OCI-LY7 (cell line): ENCODE data around the gene FAM120B. TPM values are rescaled to one million over a fixed set of nuclear protein-coding genes. Genes with fewer than 3 reads are reported as not detected.

Source experiments
- BruUV-seq: library from RNA; stranded (reverse); fragments of 400-500 nt; replicated peaks from 2 replicates; lab custom pipeline; 2021; lab: Mats Ljungman, UMichigan
- CTCF ChIA-PET: fragments of 300-600 bp; sonication (Branson Sonifier 250); formaldehyde crosslinking; loops from one replicate; lab custom pipeline; 2022; ENCODE audit warnings: antibody characterized with exemption; ENCODE audit not compliant: unreplicated experiment; lab: Charles Lee
- POLR2A ChIA-PET: fragments of 300-600 bp; sonication (Branson Sonifier 250); formaldehyde crosslinking; loops from one replicate; lab custom pipeline; 2022; ENCODE audit warnings: antibody characterized with exemption; lab: Charles Lee
- DNase-seq: peaks from one replicate; pipeline ENCODE4 v3.0.0-alpha.2; 2015; ENCODE audit warnings: low spot score
- H2AFZ ChIP-seq: fragments of 200-600 bp; sonication (generic), shearing (Covaris generic); 2 replicates; pipeline ENCODE4 v1.6.1; 2014; ENCODE audit warnings: mild to moderate bottlenecking, antibody characterized with exemption, low read length, moderate library complexity
- H3K27ac ChIP-seq: fragments of 200-600 bp; sonication (generic); 2 replicates; pipeline ENCODE4 v1.5.1; 2014; ENCODE audit warnings: mixed run types, low read depth, mild to moderate bottlenecking, moderate library complexity, low read length, inconsistent platforms; ENCODE audit not compliant: poor library complexity, severe bottlenecking
- H3K36me3 ChIP-seq: fragments of 200-600 bp; sonication (generic); 2 replicates; pipeline ENCODE4 v1.6.1; 2014; ENCODE audit warnings: mild to moderate bottlenecking, antibody characterized with exemption, low read length, moderate library complexity, mixed read lengths; ENCODE audit not compliant: insufficient read depth
- H3K4me1 ChIP-seq: fragments of 200-600 bp; sonication (generic); 2 replicates; pipeline ENCODE4 v1.5.1; 2014; ENCODE audit warnings: mild to moderate bottlenecking, low read length; ENCODE audit not compliant: insufficient read depth, poor library complexity, severe bottlenecking
- H3K4me2 ChIP-seq: fragments of 200-600 bp; sonication (generic); 2 replicates; pipeline ENCODE4 v1.6.1; 2014; ENCODE audit warnings: mild to moderate bottlenecking, low read length
- H3K4me3 ChIP-seq: fragments of 200-600 bp; sonication (generic); 2 replicates; pipeline ENCODE4 v1.5.1; 2014; ENCODE audit warnings: mild to moderate bottlenecking, low read depth, low read length; ENCODE audit not compliant: poor library complexity, severe bottlenecking
- H3K79me2 ChIP-seq: fragments of 200-600 bp; sonication (generic); 2 replicates; pipeline ENCODE4 v1.6.1; 2016; ENCODE audit warnings: low read depth, mild to moderate bottlenecking, low read length, moderate library complexity, mixed read lengths; ENCODE audit not compliant: insufficient read depth
- H3K9me2 ChIP-seq: fragments of 200-600 bp; sonication (generic); 2 replicates; pipeline ENCODE4 v1.6.1; 2016; ENCODE audit warnings: mild to moderate bottlenecking, low read length, mixed read lengths; ENCODE audit not compliant: insufficient read depth
- H3K9me3 ChIP-seq: fragments of 200-600 bp; sonication (generic); 2 replicates; pipeline ENCODE4 v1.6.1; 2014; ENCODE audit warnings: mild to moderate bottlenecking, mixed run types, low read length, mixed read lengths
- H4K20me1 ChIP-seq: fragments of 200-600 bp; sonication (generic); 2 replicates; pipeline ENCODE4 v1.6.1; 2014; ENCODE audit warnings: mild to moderate bottlenecking, antibody characterized with exemption, low read length, moderate library complexity, mixed read lengths; ENCODE audit not compliant: insufficient read depth
- EZH2phosphoT487 ChIP-seq: fragments of 200-600 bp; sonication (generic); IDR thresholded peaks from 2 replicates; pipeline ENCODE4 v1.6.1; 2018; ENCODE audit warnings: low read depth, borderline replicate concordance, mild to moderate bottlenecking, mixed run types, antibody characterized with exemption, low read length, moderate library complexity, mixed read lengths
- intact Hi-C: fragments of 100-400 bp; cut with micrococcal nuclease; formaldehyde crosslinking; loops from one replicate; pipeline ENCODE4 v1.10.0; 2022; ENCODE audit not compliant: unreplicated experiment
- total RNA-seq, 2 experiments: library from RNA; depleted of rRNA in 1 of 2; stranded (reverse); fragments of >200 nt in 1 of 2; shearing (Covaris generic) in 1 of 2; gene quantifications; 2 replicates each; pipeline ENCODE4 v1.2.3, GENCODE V29; 2014 to 2022
- TF ChIP-seq, protein P1 (sequence below): fragments of 200-600 bp; sonication (generic); conservative IDR thresholded peaks from 2 replicates; pipeline ENCODE4 v1.5.1; 2014; ENCODE audit warnings: mild to moderate bottlenecking, antibody characterized with exemption, low read length, moderate library complexity, mixed read lengths

Gene FAM120B
- total RNA-seq, 2 experiments from 2014 or later, result 12.8 to 32.9 TPM

DNA sequence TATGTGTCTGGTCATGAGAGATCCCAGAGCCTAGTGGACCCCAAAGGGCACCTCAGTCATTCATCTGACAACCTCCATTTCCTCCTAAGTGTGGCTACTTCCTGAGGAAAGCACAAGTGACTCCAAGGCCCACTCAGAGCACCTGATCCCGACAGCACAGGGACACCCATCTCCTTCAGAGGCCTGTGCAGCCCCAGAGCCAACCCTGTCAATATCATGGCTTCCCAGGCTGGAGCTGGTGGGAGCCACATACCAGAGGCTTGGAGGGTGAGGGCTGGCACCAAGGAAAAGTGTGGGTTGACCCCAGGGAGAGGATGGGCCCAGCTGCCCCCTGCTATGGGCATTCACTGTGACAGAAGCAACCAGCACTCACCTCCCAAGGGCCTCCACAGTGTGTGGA, 129.2 kb downstream of the FAM120B start:
- Histone ChIP-seq H3K4me2 (no peak overlapping the region), H3K4me3 (no peak overlapping the region), H3K79me2 (no peaks in the 10 kb centered on the region), H4K20me1 (no peaks in the 10 kb centered on the region), H3K9me2 (no peaks in the 10 kb centered on the region), H3K27ac (no peak overlapping the region), H3K36me3 (no peaks in the 10 kb centered on the region), H2AFZ (no peak overlapping the region), H3K4me1 (no peaks in the 10 kb centered on the region), H3K9me3 (no peaks in the 10 kb centered on the region)
- DNase-seq, result no peak
- no TSS peak for BruUV-seq
- POLR2A ChIA-PET, result no interaction called here
- CTCF ChIA-PET, result no interaction called here
- no peak for TF ChIP-seq EZH2phosphoT487
- TF ChIP-seq, protein P1, sequence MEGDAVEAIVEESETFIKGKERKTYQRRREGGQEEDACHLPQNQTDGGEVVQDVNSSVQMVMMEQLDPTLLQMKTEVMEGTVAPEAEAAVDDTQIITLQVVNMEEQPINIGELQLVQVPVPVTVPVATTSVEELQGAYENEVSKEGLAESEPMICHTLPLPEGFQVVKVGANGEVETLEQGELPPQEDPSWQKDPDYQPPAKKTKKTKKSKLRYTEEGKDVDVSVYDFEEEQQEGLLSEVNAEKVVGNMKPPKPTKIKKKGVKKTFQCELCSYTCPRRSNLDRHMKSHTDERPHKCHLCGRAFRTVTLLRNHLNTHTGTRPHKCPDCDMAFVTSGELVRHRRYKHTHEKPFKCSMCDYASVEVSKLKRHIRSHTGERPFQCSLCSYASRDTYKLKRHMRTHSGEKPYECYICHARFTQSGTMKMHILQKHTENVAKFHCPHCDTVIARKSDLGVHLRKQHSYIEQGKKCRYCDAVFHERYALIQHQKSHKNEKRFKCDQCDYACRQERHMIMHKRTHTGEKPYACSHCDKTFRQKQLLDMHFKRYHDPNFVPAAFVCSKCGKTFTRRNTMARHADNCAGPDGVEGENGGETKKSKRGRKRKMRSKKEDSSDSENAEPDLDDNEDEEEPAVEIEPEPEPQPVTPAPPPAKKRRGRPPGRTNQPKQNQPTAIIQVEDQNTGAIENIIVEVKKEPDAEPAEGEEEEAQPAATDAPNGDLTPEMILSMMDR, result no peak
- intact Hi-C loops, result no loop called here

DNA sequence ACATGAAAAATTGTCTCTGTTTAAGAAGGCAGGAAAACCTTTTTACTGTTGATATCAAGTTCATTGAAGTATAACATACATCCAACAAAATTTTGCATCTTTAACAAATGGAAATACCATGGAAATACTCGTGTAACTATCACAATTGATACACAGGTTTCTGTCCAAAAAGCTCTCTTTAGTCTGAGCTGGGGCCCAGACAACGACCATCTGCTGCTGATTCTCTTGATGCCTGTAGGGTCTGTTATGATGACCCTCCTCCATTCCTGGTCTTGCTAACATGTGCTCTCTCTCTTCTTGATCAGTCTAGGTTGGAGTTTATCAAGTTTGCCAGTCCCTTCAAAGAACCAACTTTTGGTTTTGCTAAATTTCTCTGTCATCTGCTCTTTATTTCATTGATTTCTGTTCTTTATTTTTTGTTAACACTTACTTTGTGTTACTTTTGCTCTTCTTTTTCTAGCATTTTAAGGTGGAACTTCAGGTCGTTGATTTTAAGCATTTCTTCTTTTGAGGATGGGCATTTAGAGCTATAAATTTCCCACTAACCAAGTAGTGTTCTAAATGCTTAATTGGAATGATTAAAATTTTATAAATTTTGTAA, 129.8 kb downstream of the FAM120B start:
- no peak overlapping the region for H2AFZ ChIP-seq
- no peaks in the 10 kb centered on the region for H3K79me2 ChIP-seq
- H3K36me3 ChIP-seq, result no peaks in the 10 kb centered on the region
- no peaks in the 10 kb centered on the region for H3K9me3 ChIP-seq
- no peaks in the 10 kb centered on the region for H4K20me1 ChIP-seq
- DNase-seq, result no peak
- ChIA-PET CTCF (no interaction called here), POLR2A (no interaction called here)
- TF ChIP-seq EZH2phosphoT487, result no peak
- TF ChIP-seq, protein P1, result no peak
- H3K27ac ChIP-seq, result no peak overlapping the region
- H3K4me2 ChIP-seq, result no peak overlapping the region
- no peaks in the 10 kb centered on the region for H3K9me2 ChIP-seq
- H3K4me1 ChIP-seq, result no peaks in the 10 kb centered on the region
- BruUV-seq, result no TSS peak
- intact Hi-C loops, result no loop called here
- no peak overlapping the region for H3K4me3 ChIP-seq

DNA sequence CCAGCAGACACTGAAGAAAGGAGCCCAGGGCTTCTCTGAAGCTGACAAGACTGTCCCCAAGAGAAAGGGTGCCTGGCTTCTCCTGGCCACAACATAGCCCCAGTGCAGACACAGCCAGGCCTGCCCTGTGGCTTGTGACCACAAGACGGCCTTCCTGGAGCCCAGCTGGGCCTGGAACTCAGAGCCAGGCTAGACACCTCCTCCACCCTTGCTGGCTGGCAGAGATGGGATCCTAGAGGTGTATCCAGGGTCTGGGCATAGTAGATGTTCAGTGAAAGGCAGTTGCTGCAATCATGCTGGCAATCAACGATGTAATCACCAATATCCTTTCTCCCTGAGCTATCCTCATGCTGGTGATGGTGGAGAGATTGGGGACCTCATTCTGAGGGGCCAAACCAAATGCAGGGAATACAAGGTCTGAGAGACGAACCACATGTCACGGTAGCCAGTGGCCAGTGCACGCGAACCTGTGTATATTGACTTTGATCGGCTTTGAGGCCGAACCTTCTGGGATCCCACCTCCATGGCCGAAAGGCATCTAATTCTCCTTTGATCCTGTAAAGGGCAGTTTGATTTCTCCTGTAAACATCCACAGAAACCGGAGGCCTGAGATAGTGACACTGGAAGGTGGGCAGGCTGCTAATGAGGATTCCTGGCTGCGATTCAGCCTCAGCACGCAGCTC, 131.3 kb downstream of the FAM120B start:
- intact Hi-C loops, result no loop called here
- Histone ChIP-seq H4K20me1 (no peaks in the 10 kb centered on the region), H3K4me2 (no peak overlapping the region), H3K36me3 (no peaks in the 10 kb centered on the region), H3K79me2 (no peaks in the 10 kb centered on the region), H3K9me2 (no peaks in the 10 kb centered on the region), H3K27ac (no peak overlapping the region), H2AFZ (no peak overlapping the region), H3K4me1 (no peaks in the 10 kb centered on the region), H3K9me3 (no peaks in the 10 kb centered on the region), H3K4me3 (no peak overlapping the region)
- ChIA-PET POLR2A (interaction anchor here (0.7 kb wide), 1 partner anchor 9 kb away, joined by 3 read pairs; no protein-coding TSS in a partner anchor), CTCF (no interaction called here)
- no peak for DNase-seq
- no TSS peak for BruUV-seq
- TF ChIP-seq EZH2phosphoT487, result no peak
- TF ChIP-seq, protein P1, result no peak
